HG02973 (cell line): ENCODE measurements around the gene NTRK3.
"Not testable (repeated sequence)": the region's sequence is repeated elsewhere in the genome, so short reads cannot be mapped to it uniquely, and the experiment has no call there.

Source experiments
- ATAC-seq: cut with Tn5 transposase; IDR thresholded peaks from one replicate; pipeline ENCODE4 v1.9.1; 2021; ENCODE audit warnings: moderate library complexity; ENCODE audit not compliant: unreplicated experiment

NTRK3 gene

DNA sequence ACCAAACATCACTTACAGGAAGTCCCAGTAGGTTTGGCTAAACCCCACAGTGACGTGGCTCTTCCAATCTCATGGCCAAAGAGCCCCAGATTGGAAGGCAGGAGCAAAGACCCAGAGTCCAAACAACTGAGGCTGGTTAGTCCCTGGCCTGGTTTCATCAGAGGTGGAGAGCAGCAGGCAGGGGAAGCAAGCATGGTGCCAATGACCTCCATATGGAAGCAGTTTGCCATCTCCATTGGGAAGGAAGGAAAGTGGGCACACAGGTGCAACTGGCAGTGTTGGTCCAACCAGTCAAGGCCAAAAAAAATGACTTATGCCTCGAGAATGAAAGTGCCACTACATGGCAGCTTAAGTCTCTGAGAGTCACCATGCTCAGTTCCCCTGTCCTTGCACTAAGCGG lies 175.9 kb downstream of the NTRK3 start:
- ATAC-seq: no peak

- no peak for ATAC-seq
Observed at GRCh38 chr15:88077296-88078020, 179.1 kb downstream of the NTRK3 start.

GRCh38 chr15:88076328-88076727 lies 180.2 kb downstream of the NTRK3 start:
- no peak for ATAC-seq

DNA sequence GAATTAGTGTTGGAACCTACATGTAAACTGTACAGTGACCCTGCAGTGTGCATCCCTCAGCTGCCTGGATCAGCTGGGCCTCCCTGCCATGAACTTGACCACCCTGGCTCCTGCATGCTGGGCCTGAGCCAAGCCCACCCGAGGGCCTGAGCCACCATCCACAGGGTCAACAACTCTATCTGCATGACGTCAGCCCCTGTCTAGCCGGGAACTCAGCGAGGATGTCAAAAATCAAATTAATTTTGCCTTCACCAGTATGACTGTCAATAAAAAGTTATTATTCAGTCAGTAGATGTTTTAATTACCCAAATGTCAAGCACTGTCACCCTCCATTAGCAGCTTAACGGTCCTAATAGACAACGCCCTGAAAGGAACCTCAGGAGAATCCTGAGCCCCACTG lies 181.4 kb downstream of the NTRK3 start:
- ATAC-seq: no peak

GRCh38 chr15:88074386-88074785 lies 182.2 kb downstream of the NTRK3 start:
- no peak for ATAC-seq

DNA sequence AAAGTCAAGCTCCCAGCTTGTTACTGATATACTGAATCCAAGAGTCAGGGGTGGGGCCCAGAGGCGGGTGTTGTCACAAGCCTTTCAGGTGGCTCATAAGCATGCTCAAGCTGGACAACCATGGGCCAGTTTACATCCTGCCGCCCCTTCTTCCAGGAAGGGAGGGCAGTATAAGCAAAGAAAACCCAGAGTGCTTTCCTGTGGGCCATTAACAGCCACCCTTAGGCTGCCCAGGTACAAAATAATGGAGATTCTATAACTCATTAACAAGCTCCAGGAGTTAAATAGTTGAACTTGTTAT lies 183.2 kb downstream of the NTRK3 start:
- no peak for ATAC-seq

- ATAC-seq: no peak
Observed at GRCh38 chr15:88072598-88073390, 183.7 kb downstream of the NTRK3 start.

DNA sequence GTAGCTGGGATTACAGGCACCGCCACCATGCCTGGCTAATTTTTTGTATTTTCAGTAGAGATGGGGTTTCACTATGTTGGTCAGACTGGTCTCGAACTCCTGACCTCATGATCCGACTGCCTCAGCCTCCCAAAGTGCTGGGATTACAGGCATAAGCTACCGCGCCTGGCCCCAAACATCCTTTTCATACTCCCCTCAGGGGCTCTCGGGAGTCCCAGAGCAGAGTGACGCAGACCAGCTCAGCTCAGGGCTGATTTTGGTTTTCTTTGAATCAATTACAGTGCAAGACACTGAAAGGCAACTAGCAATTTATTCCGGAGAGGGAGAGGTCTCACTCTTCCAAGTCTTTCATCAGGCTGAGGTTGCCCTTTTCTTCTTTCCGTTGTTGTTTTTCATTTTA lies 184.4 kb downstream of the NTRK3 start:
- not testable (repeated sequence) for ATAC-seq

DNA sequence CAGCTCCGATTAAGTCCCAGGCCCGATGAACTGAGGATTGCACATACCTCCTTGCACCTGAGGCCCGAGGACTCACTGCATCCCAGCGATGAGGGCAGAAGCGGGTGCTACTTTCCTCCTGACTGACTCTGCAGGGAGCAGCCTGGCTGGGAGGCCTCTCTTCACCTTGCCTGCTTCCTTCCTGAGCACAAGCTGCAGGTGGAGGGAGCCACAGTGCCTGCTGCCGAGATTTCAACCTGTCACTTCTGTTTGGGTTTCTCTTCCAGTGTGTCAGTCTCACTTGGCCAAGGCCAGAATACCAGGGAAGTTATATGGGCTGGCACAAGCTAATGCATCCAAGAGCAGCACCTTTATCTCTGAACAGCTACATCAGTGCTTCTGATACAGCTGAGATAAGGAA lies 185.4 kb downstream of the NTRK3 start:
- no peak for ATAC-seq

DNA sequence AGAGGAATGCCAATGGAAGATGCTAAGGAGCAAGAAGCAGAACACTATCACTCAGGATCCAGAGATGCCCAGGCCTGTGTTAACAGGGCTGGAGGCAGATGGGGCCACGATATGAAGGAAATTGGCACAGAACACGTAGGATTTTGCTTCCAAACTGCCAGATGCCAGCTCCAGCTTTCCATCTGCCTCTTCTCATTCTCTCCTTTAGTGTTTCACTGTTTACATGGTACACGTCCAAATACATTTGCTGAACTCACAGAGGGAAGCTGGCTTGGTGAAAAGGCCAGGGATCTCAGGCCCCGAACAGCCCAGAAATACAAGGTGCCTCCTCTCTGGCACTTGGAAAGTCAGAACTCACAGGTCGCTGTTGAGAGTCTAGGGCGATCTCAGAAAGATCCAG lies 187.0 kb downstream of the NTRK3 start:
- ATAC-seq: no peak

- ATAC-seq: no peak
Observed at GRCh38 chr15:88067331-88067685, 189.2 kb downstream of the NTRK3 start.

DNA sequence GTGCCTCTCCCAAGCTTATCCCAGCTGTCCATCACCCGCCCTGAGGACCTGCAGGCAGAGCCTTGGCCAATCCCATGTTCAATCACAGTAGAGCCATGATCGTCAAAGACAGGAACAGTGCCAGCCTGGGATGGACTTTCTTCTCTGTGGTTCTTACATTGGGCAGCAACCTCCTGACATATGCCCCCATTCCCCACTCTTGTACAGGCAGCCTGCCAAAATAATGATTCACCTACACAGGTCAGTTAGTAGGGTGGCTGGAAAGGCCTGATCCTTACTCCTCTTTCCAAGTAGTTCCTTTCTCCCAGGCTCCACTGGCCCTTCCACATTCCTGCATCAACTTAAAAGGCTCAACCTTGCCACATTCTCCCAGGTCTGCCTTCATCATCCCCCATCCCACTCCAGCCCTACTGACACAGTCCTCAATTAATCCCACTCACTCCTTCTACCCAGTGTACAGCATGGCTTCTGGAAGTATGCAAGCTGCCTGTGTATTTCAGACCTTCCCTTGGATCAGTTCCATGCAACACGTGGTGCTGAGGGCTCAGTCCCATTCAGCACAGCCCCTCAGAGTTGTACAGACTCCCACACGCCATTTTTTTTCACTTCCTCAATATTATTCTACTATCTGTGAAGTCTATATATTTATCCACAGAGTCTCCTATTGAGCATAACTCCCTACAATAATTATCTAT lies 189.8 kb downstream of the NTRK3 start:
- ATAC-seq: no peak

- ATAC-seq: no peak
Observed at GRCh38 chr15:88061452-88061851, 195.1 kb downstream of the NTRK3 start.

- no peak for ATAC-seq
Observed at GRCh38 chr15:88060383-88060782, 196.2 kb downstream of the NTRK3 start.

DNA sequence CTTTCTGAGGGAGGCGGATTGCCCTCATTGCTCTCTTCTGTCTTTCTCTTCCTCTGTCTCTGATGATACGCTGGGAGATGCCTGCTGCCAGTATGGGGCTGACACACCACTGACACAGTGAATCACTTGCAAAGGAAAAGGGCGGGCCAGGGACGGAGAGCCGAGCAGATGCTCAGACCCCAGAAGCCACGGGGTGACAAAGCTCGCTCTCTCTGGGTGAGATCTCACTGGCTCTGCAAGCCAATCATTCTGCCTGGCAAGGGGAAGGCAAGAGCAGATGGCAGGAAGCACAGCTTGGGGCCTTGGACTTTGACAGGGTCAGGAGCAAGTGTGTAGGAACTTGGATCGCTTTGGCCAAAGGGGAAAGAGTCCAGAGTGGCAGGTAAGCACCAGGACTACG lies 198.7 kb downstream of the NTRK3 start:
- no peak for ATAC-seq

GRCh38 chr15:88049506-88049905 lies 207.0 kb downstream of the NTRK3 start:
- peak; percentile 58 for ATAC-seq

- ATAC-seq: no peak
Observed at GRCh38 chr15:88048755-88049154, 207.8 kb downstream of the NTRK3 start.

DNA sequence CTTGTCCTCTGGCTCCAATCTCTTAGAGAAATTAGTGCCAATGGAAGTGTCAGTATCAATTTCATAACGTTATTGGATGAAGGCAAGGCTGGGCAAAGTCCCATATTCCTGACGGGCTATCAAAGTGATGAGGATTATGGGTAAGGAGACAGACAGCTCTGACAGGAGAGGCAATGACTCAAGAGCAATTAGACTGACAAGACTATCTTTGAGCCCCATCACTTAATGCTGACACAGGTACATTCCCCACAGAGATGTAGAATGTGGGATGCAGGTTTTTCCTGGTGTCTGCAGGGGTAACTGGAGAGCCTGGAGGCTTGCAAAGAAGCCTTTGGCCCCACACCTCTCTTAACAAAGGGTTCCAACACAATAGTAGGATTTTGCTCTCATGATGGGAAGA lies 208.3 kb downstream of the NTRK3 start:
- ATAC-seq: no peak

DNA sequence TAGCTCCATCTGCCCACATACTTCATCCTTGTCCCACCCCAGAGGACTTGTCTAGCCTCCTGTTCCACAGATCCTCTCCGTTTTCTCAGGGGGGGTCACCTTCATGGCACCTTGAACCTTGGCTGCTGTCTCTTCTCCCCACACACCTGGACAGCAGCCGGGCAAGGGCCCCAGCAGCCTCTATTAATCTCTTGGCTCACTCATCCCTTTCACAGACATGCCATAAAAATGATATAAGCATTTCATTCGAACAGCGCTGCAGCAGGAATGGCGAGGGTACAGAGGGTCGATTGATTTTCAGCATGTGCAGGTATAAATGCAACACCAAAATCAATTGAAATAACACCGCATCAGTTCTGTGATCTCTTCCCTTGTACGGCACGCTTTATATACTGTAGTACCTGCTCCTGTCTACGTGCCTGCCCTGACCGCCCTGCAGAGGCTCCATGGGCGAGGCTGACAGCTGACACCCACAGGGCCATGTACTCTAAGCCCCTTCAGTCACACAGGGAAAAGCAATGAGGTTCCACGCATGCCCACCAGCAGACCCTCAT lies 209.9 kb downstream of the NTRK3 start:
- no peak for ATAC-seq

- no peak for ATAC-seq
Observed at GRCh38 chr15:88043396-88043795, 213.1 kb downstream of the NTRK3 start.

DNA sequence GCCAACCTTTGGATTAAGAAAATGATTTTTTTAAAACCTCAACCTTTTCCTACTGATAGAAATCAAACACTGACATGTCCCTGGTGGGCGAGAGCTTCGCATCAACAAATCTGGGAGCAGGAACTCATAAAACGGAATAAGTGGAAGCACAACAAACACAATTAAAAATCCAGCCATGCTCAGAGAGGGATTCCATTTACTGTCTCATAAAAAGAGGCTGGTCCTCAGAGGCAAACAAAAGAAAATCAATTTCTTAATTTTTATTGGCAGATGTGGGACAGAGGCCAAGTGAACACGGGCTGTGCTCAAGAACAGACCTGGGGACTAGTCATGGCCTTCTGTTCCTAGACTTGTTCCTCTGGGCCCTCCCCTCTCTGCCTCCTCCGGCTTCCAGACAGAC lies 214.5 kb downstream of the NTRK3 start:
- ATAC-seq: no peak

GRCh38 chr15:88040516-88040915 lies 216.0 kb downstream of the NTRK3 start:
- ATAC-seq: no peak
